ENCODE measurements around the gene GLUL.

GLUL gene

GRCh38 chr1:182391362-182392049 is at the start of gene GLUL:
Gene GLUL (minus strand): TSS chr1:182391790. CDS start chr1:182388737, 3,053 bp downstream.
- peak; percentile 95 for DNase-seq

GRCh38 chr1:182438326-182438725 is 46.7 kb upstream of the GLUL start:
- DNase-seq, result no peak

- no peak for DNase-seq
Observed at GRCh38 chr1:182433580-182433979, 42.0 kb upstream of the GLUL start.

DNA sequence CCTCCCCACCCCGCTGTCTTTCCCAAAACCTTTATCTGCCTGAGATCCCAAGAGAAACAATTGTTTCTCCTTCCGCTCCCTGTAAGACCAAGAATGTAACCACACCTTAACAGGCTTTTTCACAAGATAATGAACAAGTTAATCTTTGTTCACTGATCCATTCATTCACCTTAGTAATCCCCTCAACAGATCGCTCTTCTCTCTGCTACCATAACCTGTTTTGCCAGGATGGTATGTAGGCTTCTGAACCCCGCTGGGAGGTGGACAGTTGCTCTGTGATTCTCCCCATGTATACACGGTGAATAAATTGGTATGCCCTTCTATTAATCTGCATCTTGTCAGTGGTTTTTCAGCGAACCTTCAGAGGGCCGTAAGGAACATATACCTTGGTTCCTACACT is 39.7 kb upstream of the GLUL start:
- DNase-seq, result no peak

- DNase-seq, result no peak
Observed at GRCh38 chr1:182430263-182431068, 38.9 kb upstream of the GLUL start.

GRCh38 chr1:182428043-182428442 is 36.5 kb upstream of the GLUL start:
- no peak for DNase-seq

DNA sequence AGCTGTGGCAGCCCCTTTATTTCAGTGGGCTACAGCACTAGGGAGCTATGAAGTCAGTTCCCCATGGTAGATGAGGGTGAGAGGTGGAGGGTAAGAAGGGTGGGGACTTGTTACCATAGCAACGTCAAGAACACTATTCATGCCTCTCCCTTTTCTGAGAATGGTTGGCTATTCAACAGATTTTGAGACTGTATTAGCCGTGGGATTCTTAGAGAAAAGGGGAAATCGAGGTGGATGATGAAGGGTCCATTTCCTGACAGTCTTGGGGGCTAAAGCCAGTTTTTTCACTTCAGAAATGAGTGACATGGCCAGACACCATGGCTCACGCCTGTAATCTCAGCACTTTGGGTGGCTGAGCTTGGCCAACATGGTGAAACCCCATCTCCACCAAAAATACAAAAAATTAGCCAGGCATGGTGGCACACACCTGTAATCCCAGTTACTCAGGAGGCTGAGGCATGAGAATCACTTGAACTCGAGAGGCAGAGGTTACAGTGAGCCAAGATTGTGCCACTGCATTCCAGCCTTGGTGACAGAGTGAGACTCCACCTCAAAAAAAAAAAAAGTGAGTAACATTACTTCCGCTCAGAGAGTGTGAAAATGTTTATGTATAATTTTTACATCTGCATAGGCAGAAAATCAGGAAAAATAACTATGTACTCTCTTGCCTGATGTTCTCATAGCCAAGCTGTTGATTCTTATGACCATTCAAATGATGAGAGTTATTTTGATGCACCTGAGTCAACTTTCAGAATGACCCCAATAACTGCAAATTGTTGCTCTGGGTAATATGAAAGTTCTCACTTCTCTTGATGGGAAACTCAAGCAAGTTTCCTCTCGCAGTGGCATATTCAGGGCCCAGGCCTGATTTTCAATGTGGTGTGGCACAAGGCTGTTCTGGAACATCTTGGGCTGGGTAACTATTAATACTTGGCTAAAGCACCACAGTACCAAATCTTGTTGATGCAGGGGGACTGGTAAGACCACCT is 35.1 kb upstream of the GLUL start:
- no peak for DNase-seq

DNA sequence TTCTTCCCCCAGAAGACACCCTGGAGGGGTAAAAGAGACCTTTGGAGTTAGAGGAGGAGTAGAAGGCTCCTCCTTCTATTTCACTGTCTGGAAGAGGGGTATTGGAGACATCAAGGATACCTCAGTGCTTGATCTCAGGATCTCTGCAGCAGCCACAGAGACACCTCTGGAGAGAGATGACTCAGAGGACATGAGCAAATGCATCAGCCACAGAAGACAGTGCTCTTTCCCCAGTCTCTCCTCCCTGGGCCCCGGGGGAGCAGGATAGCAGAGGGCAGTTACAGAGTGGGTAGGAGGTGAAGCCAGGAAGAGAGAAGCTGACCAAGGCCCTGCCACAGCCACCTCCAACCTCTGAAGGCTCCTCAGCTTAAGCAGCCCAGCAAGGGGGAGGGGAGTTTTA is 24.2 kb upstream of the GLUL start:
- no peak for DNase-seq

GRCh38 chr1:182413969-182414368 is 22.4 kb upstream of the GLUL start:
- no peak for DNase-seq

DNA sequence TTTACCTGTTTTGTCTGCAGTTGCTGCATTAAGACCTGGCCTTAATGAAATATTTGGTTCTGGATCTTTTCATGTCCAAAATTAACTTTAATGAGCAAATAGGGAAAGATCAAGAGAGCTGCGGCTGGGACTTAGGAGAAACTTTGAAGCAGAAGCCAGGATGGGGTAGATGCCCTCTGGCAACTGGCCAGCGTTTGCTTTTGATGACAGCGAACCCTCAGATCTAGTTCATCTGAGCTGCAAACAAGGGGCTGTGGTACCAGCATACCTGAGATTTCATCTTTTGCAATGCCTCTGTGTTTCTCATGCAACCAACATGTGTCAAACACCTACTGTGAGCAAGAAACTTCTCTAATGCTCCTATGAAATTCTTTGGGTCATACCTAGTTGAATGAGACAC is 21.9 kb upstream of the GLUL start:
- no peak for DNase-seq

DNA sequence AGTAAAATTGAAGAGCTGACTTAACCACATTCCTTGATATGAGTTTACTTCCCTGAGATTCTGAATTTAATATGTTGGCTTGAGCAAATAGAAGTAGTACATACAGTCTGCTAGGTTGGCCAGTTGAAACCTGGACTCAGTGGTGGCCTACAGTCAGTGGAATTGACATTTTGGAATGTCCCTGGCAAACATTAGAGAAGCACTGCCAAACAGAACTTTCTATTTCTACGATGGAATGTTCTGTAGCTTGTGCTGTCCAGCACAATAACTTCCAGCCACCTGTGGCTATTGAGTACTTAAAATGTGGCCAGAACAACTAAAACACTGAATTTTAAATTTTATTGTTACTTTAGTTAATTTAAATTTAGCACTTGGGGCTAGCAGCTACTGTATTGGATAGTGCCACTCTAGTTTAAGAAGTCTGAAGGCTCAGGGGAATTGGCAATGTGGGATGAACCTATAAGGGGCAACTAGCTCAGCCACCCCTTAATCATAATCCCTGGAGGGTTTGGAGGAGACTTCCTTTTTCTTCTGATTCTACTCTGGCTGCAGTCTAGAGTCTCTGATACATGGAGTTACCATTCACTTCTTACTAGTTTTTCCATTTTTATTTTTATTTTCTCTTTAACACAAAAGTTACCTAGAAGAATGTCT is 19.2 kb upstream of the GLUL start:
- DNase-seq, result no peak

- DNase-seq, result no peak
Observed at GRCh38 chr1:182410138-182410537, 18.5 kb upstream of the GLUL start.

- no peak for DNase-seq
Observed at GRCh38 chr1:182408435-182409075, 17.0 kb upstream of the GLUL start.

- DNase-seq, result no peak
Observed at GRCh38 chr1:182407724-182408123, 16.1 kb upstream of the GLUL start.

DNA sequence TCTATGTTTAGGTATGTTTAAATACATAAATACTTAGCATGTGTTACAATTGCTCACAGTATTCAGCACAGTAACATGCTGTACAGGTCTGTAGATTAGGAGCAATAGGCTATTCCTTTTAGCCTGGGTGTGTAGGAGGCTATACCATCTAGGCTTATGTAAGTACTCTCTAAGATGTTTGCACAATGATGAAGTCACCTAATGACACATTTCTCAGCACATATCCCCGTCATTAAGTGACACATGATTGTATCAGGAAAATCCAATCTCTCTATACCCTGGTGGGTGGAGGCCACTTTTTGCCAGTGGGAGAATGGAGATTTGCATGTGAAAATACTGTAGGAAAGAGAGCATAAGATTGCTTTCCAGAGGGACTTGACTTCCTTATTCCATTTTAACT is 14.4 kb upstream of the GLUL start:
- no peak for DNase-seq

GRCh38 chr1:182405578-182405977 is 14.0 kb upstream of the GLUL start:
- no peak for DNase-seq

GRCh38 chr1:182404781-182405180 is 13.2 kb upstream of the GLUL start:
- DNase-seq, result no peak

DNA sequence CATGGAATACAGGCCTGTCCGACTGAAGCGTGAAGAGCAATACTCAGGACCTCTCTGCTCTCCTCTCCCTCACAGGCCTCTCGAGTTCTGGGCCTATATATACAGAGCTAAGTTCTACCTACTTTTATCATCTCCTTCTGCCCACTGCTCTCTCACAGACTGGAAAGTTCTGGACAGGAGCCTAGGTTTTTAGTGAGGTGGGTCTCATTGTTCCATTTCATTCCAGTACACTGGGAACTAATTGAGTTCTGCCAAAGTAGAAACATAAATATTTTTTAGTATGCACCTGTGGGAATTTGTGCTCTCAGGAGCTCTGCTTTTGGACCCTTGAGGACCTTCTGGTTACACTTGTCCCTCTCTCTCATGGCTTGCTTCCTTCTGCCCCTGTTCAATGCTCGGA is 9.0 kb upstream of the GLUL start, which contains the start of gene TEDDM1:
Gene TEDDM1 (minus strand): TSS at position 101 of the 400 bp plus-strand sequence. CDS start 182 bp downstream, outside the sequence.
- no peak for DNase-seq

GRCh38 chr1:182397653-182398393 is 6.2 kb upstream of the GLUL start:
- no peak for DNase-seq

GRCh38 chr1:182395906-182396305 is 4.3 kb upstream of the GLUL start:
- DNase-seq, result no peak

GRCh38 chr1:182394055-182394775 is 2.6 kb upstream of the GLUL start:
- no peak for DNase-seq
